GM18868 (cell line): Measurements from ENCODE around the gene GRPEL1.
"Not testable (repeated sequence)": the region's sequence is repeated elsewhere in the genome, so short reads cannot be mapped to it uniquely, and the experiment has no call there.

ENCODE experiments used
- ATAC-seq: cut with Tn5 transposase; IDR thresholded peaks from one replicate; pipeline ENCODE4 v1.9.1; 2021; ENCODE audit warnings: mild to moderate bottlenecking, moderate library complexity; ENCODE audit not compliant: unreplicated experiment

The GRPEL1 gene

GRCh38 chr4:7067452-7068278 lies at the start of gene GRPEL1:
Gene GRPEL1 (minus strand): TSS chr4:7068064. CDS start chr4:7068032, 32 bp downstream.
- ATAC-seq = peak; percentile 91

- no peak for ATAC-seq
These were observed 48.8 kb upstream of the GRPEL1 start for GRCh38 chr4:7116705-7117104.

DNA sequence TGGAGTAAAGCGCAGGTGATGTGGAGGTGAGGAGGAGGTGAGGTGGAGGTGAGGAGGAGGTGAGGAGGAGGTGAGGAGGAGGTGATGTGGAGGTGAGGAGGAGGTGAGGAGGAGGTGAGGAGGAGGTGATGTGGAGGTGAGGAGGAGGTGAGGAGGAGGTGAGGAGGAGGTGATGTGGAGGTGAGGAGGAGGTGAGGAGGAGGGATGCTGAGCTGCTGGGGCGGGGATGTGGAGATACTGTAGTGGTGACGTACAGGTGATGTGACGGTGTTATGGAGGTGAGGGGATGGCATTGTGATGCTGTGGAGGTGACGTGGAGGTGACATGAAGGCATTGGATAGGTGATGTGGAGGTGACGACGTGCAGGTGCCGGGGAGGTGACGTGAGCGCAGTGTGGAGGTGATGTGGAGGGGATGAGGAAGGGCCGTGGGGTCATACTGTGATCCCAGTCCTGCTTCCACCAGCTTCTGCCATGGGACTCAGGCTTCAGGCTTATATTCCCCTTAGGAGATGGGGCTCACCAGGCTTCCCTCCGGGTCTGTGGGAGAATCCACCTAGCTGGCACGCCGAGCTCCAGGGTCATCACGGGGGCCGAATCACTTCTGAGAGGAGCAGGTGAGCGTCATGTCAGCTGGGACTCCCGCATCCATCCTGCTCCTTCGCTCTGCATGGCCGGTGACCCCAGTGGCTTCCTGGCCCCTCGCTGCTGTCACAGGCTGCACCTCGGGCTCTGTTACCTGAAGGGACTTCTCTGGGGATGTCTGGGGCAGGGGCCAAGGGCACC lies 47.9 kb upstream of the GRPEL1 start:
- no peak for ATAC-seq

- no peak for ATAC-seq
These were observed 44.8 kb upstream of the GRPEL1 start for GRCh38 chr4:7112656-7113055.

GRCh38 chr4:7111441-7111840 lies 43.6 kb upstream of the GRPEL1 start:
- ATAC-seq = no peak

- no peak for ATAC-seq
These were observed 42.7 kb upstream of the GRPEL1 start for GRCh38 chr4:7110546-7110945.

GRCh38 chr4:7109169-7109568 lies 41.3 kb upstream of the GRPEL1 start:
- ATAC-seq = no peak

DNA sequence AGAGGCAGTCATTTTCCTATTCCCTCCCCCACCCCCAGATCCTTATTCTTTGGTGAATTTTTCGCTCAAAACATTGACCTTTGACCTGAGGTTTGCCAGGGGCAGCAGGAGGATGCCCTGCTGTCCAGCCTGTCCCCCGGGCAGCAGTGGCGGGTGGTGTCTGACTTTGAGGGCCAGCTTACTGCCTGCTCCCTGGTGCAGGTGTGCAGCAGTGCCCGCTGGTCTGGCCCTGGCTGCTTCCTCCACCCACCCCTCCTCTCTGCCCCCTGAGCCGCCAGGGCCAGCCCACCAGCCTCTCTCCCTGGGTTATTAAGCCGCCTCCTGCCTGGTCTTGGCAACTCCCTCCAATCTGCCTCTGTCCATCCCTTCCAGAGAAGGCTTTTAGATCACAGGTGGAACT lies 40.8 kb upstream of the GRPEL1 start:
- ATAC-seq = no peak

DNA sequence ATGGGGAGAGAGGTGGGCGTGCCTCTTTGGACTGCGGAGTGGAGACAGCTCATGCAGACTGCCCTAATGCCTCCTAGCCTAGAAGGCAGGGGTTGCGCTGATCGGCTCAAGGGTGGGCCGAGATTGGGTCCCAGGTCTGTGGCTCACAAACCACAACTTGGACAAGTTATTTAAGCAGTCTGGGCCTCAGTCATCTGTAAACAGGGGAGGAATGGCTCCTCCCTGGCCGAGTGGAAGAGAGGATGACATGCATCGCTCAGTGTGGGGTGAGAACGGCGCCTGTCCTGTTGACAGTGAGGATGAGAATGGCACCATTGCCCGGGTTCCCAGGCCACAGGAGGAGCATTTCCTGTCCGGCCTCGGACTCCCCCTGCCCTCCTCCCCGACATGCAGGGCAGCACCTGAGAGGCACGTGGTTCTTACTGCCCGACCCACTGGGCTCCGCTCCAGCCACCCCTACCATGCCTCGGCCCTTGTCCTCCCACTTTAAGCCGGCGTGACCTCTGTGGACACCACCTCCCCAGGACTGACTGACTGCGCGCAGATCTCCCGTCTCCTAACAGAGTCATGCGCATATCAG lies 40.3 kb upstream of the GRPEL1 start:
- no peak for ATAC-seq

- ATAC-seq = no peak
These were observed 39.5 kb upstream of the GRPEL1 start for GRCh38 chr4:7107166-7107905.

DNA sequence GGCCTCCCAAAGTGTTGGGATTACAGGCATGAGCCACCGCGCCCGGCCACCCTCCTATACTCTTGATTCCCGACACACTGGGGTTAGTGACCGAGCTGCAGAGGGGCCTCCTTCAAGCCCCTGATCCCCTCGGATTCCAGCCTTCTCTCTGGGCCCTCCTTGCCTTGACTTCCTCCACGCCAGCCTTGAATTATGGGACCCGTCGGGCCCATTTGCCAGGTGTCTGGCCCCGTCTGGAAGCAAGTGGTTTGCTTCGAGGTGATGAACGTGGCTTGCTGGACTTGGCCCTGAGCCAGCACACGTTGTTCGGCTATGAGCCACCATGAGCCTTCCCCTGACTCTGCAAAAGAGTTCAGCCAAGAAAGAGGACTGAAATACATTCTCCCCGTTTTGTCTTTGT lies 37.4 kb upstream of the GRPEL1 start:
- no peak for ATAC-seq

DNA sequence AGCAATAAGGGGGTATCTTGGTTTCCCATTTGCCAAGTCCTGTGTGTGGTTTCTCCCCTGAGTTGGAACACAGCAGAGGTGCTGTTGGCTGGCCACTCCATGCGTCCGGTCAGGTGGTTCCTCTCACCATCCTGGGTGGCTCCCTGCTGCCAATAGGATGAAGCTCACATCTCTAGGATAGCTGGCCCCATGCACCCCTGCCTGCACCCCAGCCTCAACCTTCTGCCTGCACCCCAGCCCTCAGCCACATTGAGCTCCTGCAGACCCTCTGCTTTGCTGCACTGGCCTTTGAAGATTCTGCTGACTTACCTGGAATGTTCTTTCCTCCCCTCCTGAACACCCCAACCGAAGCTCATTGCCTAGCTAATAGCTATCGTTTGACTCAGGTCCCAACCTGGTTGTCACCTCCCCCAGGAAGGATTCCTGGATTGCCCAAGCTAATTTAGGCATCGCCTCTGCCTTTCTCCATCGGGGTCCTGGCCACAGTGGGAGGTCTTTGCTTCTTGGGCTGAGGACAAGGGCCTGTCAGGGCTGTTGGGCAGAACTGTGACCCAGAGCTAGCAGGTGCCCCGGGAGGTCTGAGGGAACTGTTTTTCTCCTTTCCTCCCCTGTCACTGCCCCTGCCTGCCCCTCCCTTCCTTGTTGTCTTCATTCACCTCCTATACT lies 36.6 kb upstream of the GRPEL1 start:
- ATAC-seq = no peak

- no peak for ATAC-seq
These were observed 35.9 kb upstream of the GRPEL1 start for GRCh38 chr4:7103607-7104365.

- ATAC-seq = peak; percentile 85
These were observed 35.3 kb upstream of the GRPEL1 start for GRCh38 chr4:7103031-7103606.

DNA sequence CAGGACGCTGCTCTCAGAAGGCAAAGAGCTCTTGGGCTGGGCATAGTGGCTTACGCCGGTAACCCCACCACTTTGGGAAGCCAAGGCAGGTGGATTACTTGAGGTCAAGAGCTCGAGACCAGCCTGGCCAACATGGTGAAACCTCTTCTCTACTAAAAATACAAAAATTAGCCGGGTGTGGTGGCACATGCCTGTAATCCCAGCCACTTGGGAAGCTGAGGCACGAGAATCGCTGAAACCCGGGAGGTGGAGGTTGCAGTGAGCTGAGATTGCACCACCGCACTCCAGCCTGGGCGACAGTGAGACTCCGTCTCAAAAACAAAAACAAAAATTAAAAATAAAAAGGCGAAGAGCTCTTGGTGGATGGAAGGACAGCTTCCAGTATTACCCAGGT lies 34.6 kb upstream of the GRPEL1 start:
- ATAC-seq = not testable (repeated sequence)

DNA sequence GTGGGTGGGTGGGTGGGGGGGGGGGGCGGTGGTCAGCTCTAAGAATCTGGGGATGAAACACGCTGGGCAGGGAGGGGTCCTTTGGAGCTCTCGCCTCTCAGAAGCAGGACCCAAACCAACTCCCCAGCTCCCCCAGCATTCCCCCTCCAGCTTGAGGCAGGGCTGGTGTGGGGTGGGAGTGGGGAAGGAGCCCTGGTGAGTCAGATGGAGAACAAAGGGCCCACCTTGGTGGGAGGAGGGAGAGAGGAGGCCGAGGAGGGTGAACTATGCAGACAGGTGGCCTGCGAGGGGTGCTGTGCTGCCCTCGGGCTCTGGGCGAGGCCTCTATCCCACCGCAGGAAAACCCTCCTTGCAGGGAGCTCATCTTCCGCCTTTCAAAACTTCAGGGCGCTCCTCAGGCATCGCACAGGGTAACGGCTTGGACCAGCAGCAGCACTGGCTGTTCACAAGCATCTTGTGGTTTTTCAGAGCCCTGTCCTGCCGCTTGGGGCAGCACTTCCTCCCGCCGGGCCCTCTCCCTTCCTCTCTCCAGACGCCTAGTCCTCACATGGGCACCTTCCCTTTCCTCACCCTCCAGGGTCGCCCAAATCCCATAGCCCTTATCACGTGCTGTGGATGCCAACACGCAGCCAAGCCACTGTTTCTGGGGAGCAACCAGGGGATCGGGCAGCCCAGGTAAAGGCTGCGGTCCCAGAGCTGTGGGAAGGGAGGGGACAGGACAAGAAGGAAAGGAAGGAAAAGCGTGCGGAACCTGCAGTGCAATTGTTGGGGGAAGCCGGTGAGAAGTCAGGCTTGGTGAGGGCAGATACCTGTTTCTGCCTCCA lies 34.0 kb upstream of the GRPEL1 start:
- ATAC-seq = peak; percentile 75

DNA sequence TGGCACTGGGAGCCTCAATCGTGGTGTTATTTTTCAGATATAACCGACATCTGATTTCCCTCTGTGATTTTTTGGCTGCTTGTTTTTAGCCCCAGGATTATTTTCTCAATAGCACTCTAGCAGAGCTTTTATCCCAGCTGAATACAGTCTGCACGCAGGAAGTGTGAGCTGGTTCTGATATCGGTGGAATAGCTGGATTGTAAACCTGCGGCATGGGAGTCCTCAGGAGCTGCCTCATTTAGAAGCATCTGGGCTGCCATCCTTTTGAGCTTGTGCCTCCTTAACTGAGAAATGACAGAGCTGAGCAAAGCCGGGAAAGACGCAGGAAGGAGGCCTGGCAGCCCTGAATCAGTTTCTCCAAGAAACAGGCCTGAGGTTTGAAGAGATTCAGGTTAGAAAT lies 28.4 kb upstream of the GRPEL1 start:
- ATAC-seq = no peak

- ATAC-seq = no peak
These were observed 27.8 kb upstream of the GRPEL1 start for GRCh38 chr4:7095611-7096155.
